Gastrocnemius medialis (tissue), 4 donors: ENCODE data around the gene SLC16A1.

ENCODE experiments used
- CTCF ChIP-seq, 5 experiments: fragments of 450-650 bp in 3 of 5; fragments of 200-600 bp in 2 of 5; sonication (generic) in 2 of 5; IDR thresholded peaks in 4 of 5; conservative IDR thresholded peaks in 1 of 5; 1 replicate in 4 of 5; 2 replicates in 1 of 5; pipeline ENCODE4 v1.5.1; 2016 to 2019; ENCODE audit warnings: antibody characterized with exemption in 5 of 5, mild to moderate bottlenecking in 3 of 5, moderate library complexity in 3 of 5
- POLR2A ChIP-seq, 2 donors: fragments of 450-650 bp; IDR thresholded peaks; one replicate each; pipeline ENCODE4 v1.6.1; 2017; ENCODE audit warnings: antibody characterized with exemption in 2 of 2, mild to moderate bottlenecking in 2 of 2, moderate library complexity in 2 of 2

GRCh38 chr1:112938210-112938609 lies 17.8 kb downstream of the SLC16A1 start:
- no peak for TF ChIP-seq CTCF (IDR thresholded peaks at IDR 0.05 in 4 of 5, conservative IDR thresholded peaks at IDR 0.05 in 1 of 5)
- TF ChIP-seq POLR2A (IDR thresholded peaks at IDR 0.05), result no peak
